ENCODE data around the gene PYGO2.

DNA sequence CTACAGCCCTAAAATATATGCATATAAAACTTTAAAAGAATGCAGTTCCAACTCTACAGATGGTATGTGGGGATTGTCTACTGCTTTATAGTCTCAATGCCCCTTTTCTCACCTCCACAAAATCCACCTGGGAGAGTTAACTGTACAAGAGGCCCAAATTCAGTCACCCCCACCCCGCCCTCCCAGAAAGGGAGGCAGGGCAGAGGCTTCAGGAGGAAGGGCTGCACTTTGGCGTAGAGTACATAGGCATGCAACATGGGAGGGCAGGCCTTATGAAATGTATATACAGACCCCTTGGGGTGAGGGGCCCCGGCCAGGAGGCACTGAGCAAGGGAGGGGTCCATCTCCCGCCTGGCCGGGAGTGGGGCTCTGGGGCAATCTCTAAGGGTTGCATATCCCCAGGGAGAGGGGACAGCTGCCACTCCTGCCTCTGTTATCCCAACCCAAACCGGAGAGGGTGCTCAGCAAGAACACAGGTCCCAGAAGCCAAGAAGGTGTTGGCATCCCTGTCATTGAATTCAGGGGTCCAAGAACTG is 1.3 kb upstream of the PYGO2 start:
- TF ChIP-seq POLR2AphosphoS5 (IDR thresholded peaks at IDR 0.05; ENCODE audit: low read depth, low read length): no peak
- TF ChIP-seq POLR2A (IDR thresholded peaks at IDR 0.05; ENCODE audit: low read depth, low read length): no peak
- TF ChIP-seq TAF1 (IDR thresholded peaks at IDR 0.05; ENCODE audit: borderline replicate concordance, low read depth, low read length): no peak
